GM19193 (cell line): ENCODE measurements around the gene TMEM117.

Experiments
- POLR2A ChIP-seq: IDR thresholded peaks from 4 replicates; pipeline ENCODE4 v1.6.1; 2011; ENCODE audit not compliant: insufficient read depth, insufficient read length; ENCODE audit errors: extremely low read depth

The TMEM117 gene

DNA sequence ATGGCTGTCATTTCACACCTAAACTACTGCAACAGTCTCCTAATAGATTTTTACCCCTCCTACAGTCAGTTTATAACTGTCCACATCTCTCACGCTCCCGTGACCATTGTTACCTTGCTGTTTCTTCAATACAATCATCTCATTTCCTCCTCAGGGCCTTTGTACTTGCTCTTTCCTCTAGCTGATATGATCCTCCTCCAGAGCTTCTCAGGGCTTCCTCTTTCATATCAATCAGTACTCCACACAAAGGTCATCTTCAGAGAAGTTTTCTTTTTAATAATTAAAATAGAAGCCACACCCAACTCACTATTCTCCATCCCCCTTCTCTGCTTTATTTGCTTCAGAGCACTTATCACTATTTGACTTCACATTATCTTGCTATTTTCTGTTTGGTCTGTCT lies 532.0 kb downstream of the TMEM117 start:
- no peak for TF ChIP-seq POLR2A

GRCh38 chr12:44369998-44370397 lies 534.1 kb downstream of the TMEM117 start:
- no peak for TF ChIP-seq POLR2A

DNA sequence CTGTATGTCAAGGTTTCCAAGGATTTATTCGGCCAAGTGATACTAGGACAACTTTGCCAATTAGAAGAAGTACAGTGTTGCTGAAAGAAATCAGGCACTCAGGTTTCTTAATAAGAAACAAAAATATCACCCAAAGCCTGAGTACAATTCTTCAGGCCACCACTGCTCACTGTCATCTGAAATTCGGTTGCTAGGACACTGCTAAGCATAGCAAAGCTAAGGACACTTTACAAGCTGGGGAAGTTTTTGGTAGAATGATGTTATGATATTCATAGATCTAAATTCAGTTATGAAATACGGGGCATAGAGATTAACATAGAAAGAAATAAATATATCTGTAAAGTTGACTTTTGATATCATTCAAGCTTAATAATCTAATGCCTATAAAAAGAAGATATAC lies 535.1 kb downstream of the TMEM117 start:
- TF ChIP-seq POLR2A, result no peak

GRCh38 chr12:44372259-44372658 lies 536.4 kb downstream of the TMEM117 start:
- no peak for TF ChIP-seq POLR2A

DNA sequence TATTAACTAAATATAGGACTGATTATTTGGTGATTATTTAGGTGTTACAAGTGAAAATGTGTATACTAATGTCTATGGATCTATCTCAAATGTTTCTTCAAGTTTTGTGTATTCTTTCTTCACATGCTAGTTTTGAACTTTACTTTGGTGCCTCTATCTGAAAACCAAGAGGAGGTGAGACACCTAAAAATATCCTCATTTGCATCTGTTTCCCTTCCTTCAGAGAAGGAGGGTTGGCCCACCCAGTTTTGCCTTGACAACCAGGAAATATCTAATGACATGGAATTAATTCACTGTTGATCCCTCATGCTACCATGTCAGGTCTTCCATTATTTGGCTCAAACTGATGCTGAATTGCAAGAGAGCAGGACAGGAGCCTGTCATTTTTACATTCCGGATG lies 539.8 kb downstream of the TMEM117 start:
- no peak for TF ChIP-seq POLR2A

GRCh38 chr12:44377443-44378187 lies 541.7 kb downstream of the TMEM117 start:
- TF ChIP-seq POLR2A, result no peak

GRCh38 chr12:44379831-44380230 lies 544.0 kb downstream of the TMEM117 start:
- TF ChIP-seq POLR2A, result no peak

DNA sequence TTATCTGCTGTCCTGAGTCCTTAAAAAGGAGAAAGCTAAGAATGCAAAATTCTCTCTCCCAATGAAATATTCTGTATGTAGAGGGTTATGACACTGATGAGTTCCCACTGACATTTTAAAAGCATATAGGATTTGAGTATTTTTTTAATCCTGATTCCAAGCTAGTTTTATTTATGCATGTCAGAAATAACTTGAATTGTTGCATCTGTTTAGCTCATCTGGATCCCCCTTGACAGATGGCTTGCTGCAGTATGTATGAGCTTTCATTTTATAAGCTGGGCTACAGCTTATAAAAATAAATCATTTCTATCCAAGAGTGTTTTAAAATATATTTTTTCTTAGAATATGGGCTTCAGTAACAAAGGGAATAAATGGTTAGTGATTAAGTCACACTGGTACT lies 545.0 kb downstream of the TMEM117 start:
- no peak for TF ChIP-seq POLR2A

GRCh38 chr12:44381341-44381740 lies 545.5 kb downstream of the TMEM117 start:
- TF ChIP-seq POLR2A, result no peak

GRCh38 chr12:44384136-44384535 lies 548.3 kb downstream of the TMEM117 start:
- no peak for TF ChIP-seq POLR2A

DNA sequence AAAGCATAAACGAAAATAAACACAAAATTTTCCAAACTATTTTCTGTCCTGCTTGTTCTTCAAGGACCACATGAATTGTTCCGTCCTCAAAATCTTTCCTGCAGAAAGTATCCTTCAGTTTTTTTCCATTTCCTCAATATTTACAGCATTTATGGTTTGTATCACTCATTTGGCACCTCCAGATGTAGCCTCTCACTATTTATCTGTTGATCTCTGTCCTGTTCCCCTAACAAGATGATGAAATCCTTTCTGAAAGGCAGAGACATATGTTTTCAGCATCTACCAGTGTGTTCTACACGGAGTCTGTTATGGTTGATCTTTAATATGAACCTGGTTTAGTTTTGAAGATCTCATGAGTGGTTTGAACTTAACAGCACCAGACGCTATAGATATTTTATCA lies 550.1 kb downstream of the TMEM117 start:
- no peak for TF ChIP-seq POLR2A

DNA sequence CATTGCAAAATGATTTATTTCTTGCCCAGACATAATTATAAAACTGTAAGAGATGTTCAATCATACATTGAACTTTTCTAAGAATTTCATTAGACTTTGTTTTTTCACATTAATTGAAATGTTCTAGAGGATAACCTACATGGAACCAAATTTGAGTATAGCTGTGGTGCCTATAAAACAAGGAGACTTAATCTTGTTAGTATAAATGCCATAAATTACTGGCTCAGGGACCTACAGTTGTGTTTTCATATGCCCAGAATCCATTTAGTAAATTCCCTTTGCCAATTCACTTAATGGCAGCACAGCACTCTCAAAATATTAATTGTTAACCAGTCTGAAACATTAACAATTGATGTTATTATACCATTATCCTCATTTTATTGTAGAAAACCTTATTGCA lies 551.7 kb downstream of the TMEM117 start:
- TF ChIP-seq POLR2A, result no peak

GRCh38 chr12:44389038-44389437 lies 553.2 kb downstream of the TMEM117 start:
- no peak for TF ChIP-seq POLR2A

GRCh38 chr12:44389896-44390295 lies 554.0 kb downstream of the TMEM117 start:
- TF ChIP-seq POLR2A, result no peak

DNA sequence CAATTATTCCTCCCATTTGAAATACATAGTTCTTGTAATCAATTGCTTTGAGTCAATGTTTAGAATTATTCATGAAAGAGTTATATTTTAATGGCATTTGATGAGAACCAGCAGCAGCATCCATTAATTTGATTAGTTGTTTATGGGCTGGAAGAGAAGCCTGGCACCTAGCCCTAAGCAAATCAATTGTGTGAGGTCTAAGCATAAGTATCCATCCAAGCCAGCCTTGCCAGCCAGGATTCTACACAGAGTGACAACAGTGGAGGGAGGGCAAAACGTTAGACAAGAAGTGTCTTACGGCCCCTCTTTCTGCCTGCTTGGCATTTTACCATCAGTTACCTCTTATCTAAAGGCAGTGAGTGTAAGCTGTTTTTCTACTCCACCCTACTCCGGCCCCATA lies 561.8 kb downstream of the TMEM117 start:
- TF ChIP-seq POLR2A, result no peak

DNA sequence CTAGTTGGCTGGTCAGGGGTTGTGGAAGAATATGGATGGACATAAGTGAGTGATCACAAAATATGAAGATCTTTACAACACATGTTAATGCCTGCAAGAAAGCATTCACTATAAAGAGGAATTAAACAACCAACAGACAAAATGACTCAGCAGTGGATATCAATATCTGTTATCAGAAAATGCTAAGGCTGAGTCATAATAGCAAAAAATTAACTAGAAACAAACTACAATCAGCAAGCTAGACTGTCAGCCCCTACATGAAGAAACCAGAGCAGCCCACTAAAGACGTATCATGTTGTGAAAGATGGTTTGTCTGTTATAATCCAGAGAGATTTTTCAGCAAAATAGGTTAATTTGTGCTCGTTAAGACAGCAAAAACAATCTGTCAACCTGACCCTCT lies 567.3 kb downstream of the TMEM117 start:
- no peak for TF ChIP-seq POLR2A

GRCh38 chr12:44405297-44405696 lies 569.4 kb downstream of the TMEM117 start:
- no peak for TF ChIP-seq POLR2A
